H1 (cell line): ENCODE measurements around the gene SLC1A2. TPM values are rescaled to one million over a fixed set of nuclear protein-coding genes. Genes with fewer than 3 reads are reported as not detected.

Experiments used
- CHD1 ChIP-seq: IDR thresholded peaks from 2 replicates; pipeline ENCODE4 v1.6.1; 2012; ENCODE audit warnings: low read depth, low read length, improper control_type of control experiment
- CTBP2 ChIP-seq: IDR thresholded peaks from 2 replicates; pipeline ENCODE4 v1.7.0; 2011; ENCODE audit warnings: borderline replicate concordance, mild to moderate bottlenecking, moderate library complexity, mixed read lengths, low read length; ENCODE audit not compliant: insufficient read depth, insufficient read length
- PHF8 ChIP-seq: fragments of 200-600 bp; sonication (generic); conservative IDR thresholded peaks from 2 replicates; pipeline ENCODE4 v1.7.1; 2012; ENCODE audit warnings: low read depth, mild to moderate bottlenecking, inconsistent platforms, low read length, moderate library complexity
- ZNF274 ChIP-seq: IDR thresholded peaks from 2 replicates; pipeline ENCODE4 v1.7.0; 2012; ENCODE audit warnings: low read length, borderline replicate concordance; ENCODE audit errors: extremely low read depth
- polyA plus RNA-seq, 7 experiments: library from polyadenylated mRNA; depleted of rRNA in 3 of 7; stranded (reverse) in 5 of 7; unstranded in 2 of 7; fragments of >200 nt in 5 of 7; fragments of 200-250 nt in 2 of 7; gene quantifications; 1 replicate in 5 of 7; 2 replicates in 1 of 7; 4 replicates in 1 of 7; pipeline versions ENCODE4 v1.2.1 to v1.2.3, GENCODE V29; 2011 to 2013; ENCODE audit warnings: missing spikeins in 2 of 7, mixed read lengths in 2 of 7
- total RNA-seq: library from RNA; stranded (reverse); fragmentation: NEBNext Ultra II Directional; extraction: Animal tissue kit (Norgen Biotek cat#: 25700); gene quantifications from 2 replicates; pipeline ENCODE4 v1.2.1, GENCODE V29; 2021

The SLC1A2 gene
- total and polyA plus RNA-seq, 2 of the 8 experiments (the other 6 are each of a cell fraction or from before 2014, with no cell fraction given) = 0.57 to 1.2 TPM

DNA sequence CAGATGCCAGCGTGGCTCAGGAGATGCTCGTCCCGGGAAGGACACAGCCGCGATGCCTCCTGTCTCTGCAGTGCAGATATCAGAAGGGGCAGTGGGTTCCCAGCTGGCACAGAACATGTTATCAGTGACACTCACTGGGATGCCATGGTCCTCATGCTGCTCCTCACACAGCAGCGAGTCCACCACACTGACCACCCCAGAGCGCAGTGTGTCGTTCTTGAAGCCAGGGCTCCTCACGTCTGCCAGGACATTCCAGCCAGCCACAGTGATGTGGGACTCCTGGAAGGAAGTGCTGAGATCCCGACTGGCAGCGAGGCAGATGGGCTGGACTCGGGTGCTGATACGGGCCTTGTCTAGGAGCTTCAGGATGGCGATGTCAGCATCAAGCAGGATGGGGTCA, 13.1 kb upstream of the SLC1A2 start (continued):
- TF ChIP-seq CTBP2 (no peak), CHD1 (no peak), ZNF274 (no peak), PHF8 (no peak)
